B cell (primary cell): ENCODE data around the gene TNNI3. TPM values are rescaled to one million over a fixed set of nuclear protein-coding genes. Genes with fewer than 3 reads are reported as not detected.

Experiments used
- ATAC-seq: fragments of 200-7000 bp; cut with Tn5 transposase; one replicate; pipeline ENCODE4 v1.10.0; 2021; ENCODE audit warnings: low read depth, mild to moderate bottlenecking, moderate number of reproducible peaks, moderate library complexity
- CTCF ChIA-PET: fragments of 350-600 bp; sonication (Branson Sonifier 250); formaldehyde crosslinking; loops from one replicate; lab custom pipeline; 2021; ENCODE audit warnings: antibody characterized with exemption, inconsistent platforms; lab: Charles Lee
- POLR2A ChIA-PET: fragments of 350-600 bp; sonication (Branson Sonifier 250); formaldehyde crosslinking; loops from one replicate; lab custom pipeline; 2021; ENCODE audit warnings: antibody characterized with exemption; lab: Charles Lee
- DNase-seq: peaks from one replicate; pipeline ENCODE4 v3.0.0; 2013
- H2AFZ ChIP-seq: 2 replicates; pipeline ENCODE4 v1.6.1; 2012; ENCODE audit warnings: mild to moderate bottlenecking, low read depth, low read length; ENCODE audit not compliant: insufficient read depth, poor library complexity, severe bottlenecking
- H3K27ac ChIP-seq, 2 donors: 1 replicate in 1 of 2; 2 replicates in 1 of 2; pipeline ENCODE4 v1.5.1; 2012 to 2013; ENCODE audit warnings: low read length in 2 of 2, mild to moderate bottlenecking in 2 of 2, moderate library complexity in 1 of 2
- H3K27me3 ChIP-seq, 4 experiments: fragments of 200-600 bp in 1 of 4; sonication (generic) in 1 of 4; replicated peaks in 1 of 4; 1 replicate in 2 of 4; 2 replicates in 2 of 4; pipeline versions ENCODE4 v1.6.1 to v1.7.0; 2013 to 2016; ENCODE audit warnings: low read length in 3 of 4, mild to moderate bottlenecking in 2 of 4, mixed read lengths in 1 of 4, moderate library complexity in 1 of 4; ENCODE audit not compliant: insufficient read depth in 4 of 4, control insufficient read depth in 3 of 4; ENCODE audit errors: control extremely low read depth in 1 of 4
- H3K36me3 ChIP-seq, 2 experiments: replicated peaks in 1 of 2; 1 replicate in 1 of 2; 2 replicates in 1 of 2; pipeline versions ENCODE4 v1.6.1 to v1.7.1; 2013; ENCODE audit warnings: low read length in 1 of 2; ENCODE audit not compliant: insufficient read depth in 2 of 2, control insufficient read depth in 1 of 2; ENCODE audit errors: control extremely low read depth in 1 of 2, extremely low read depth in 1 of 2
- H3K4me1 ChIP-seq, 2 donors: fragments of 200-600 bp in 1 of 2; sonication (generic) in 1 of 2; 1 replicate in 1 of 2; 2 replicates in 1 of 2; pipeline versions ENCODE4 v1.5.1 to v1.6.1; 2013 to 2017; ENCODE audit warnings: low read length in 2 of 2; ENCODE audit not compliant: control insufficient read depth in 2 of 2, insufficient read depth in 2 of 2
- H3K4me2 ChIP-seq: replicated peaks from 2 replicates; pipeline ENCODE3; 2012; ENCODE audit warnings: mild to moderate bottlenecking, low read depth, low read length; ENCODE audit not compliant: poor library complexity, severe bottlenecking
- H3K4me3 ChIP-seq, 5 experiments: fragments of 200-600 bp in 1 of 5; sonication (generic) in 1 of 5; 1 replicate in 3 of 5; 2 replicates in 2 of 5; pipeline versions ENCODE4 v1.5.1 to v1.7.0; 2011 to 2016; ENCODE audit warnings: low read length in 4 of 5, mild to moderate bottlenecking in 4 of 5, low read depth in 2 of 5, control low read depth in 1 of 5, moderate library complexity in 1 of 5; ENCODE audit not compliant: insufficient read depth in 1 of 5; ENCODE audit errors: control extremely low read depth in 1 of 5, extremely low read depth in 1 of 5
- H3K79me2 ChIP-seq: fragments of 200-600 bp; sonication (generic); one replicate; pipeline ENCODE4 v1.6.0; 2016; ENCODE audit warnings: low read length; ENCODE audit not compliant: control insufficient read depth, insufficient read depth
- H3K9ac ChIP-seq: fragments of 200-600 bp; sonication (generic); 2 replicates; pipeline ENCODE4 v1.6.1; 2017; ENCODE audit warnings: mild to moderate bottlenecking, low read length, moderate library complexity
- H3K9me3 ChIP-seq, 3 donors: one replicate each; pipeline versions ENCODE4 v1.6.1 to v1.7.1; 2013; ENCODE audit warnings: low read length in 2 of 3; ENCODE audit not compliant: control insufficient read depth in 2 of 3, insufficient read depth in 1 of 3; ENCODE audit errors: control extremely low read depth in 1 of 3
- H4K20me1 ChIP-seq: 2 replicates; pipeline ENCODE4 v1.6.0; 2012; ENCODE audit warnings: mild to moderate bottlenecking, low read length; ENCODE audit not compliant: insufficient read depth, control insufficient read depth, poor library complexity, severe bottlenecking
- H3K27ac Mint-ChIP-seq: one replicate; pipeline ENCODE4 v1.8.0; 2021; ENCODE audit warnings: mixed read lengths
- H3K27me3 Mint-ChIP-seq: one replicate; pipeline ENCODE4 v1.8.0; 2021; ENCODE audit warnings: mixed read lengths
- H3K4me1 Mint-ChIP-seq: one replicate; pipeline ENCODE4 v1.8.0; 2021; ENCODE audit warnings: mixed read lengths
- H3K4me3 Mint-ChIP-seq: one replicate; pipeline ENCODE4 v1.8.0; 2021; ENCODE audit warnings: mixed read lengths
- H3K9me3 Mint-ChIP-seq: one replicate; pipeline ENCODE4 v1.8.0; 2022; ENCODE audit warnings: mixed read lengths; ENCODE audit not compliant: insufficient read depth
- EZH2 ChIP-seq: IDR thresholded peaks from 2 replicates; pipeline ENCODE4 v1.6.1; 2012; ENCODE audit warnings: borderline replicate concordance, low read depth, mild to moderate bottlenecking, moderate library complexity, low read length; ENCODE audit not compliant: insufficient read depth, poor library complexity, severe bottlenecking
- WGBS: methylation state at CpG from one replicate; pipeline ENCODE4 v1.1.5; 2013; ENCODE audit warnings: missing lambda C conversion rate; ENCODE audit not compliant: insufficient coverage; 5-methylcytosine and 5-hydroxymethylcytosine counted together
- intact Hi-C: fragments of 100-400 bp; cut with micrococcal nuclease; formaldehyde crosslinking; loops from one replicate; pipeline ENCODE4 v1.10.0; 2022
- polyA plus RNA-seq: library from polyadenylated mRNA; depleted of rRNA; stranded (reverse); fragments of >200 nt; gene quantifications from 2 replicates; pipeline ENCODE4 v1.2.3, GENCODE V29; 2012
- total RNA-seq, 2 donors: library from RNA; stranded (reverse); fragments of 120-200 nt in 1 of 2; gene quantifications; 1 replicate in 1 of 2; 2 replicates in 1 of 2; pipeline versions ENCODE4 v1.2.3 to v1.2.4, GENCODE V29; 2013 to 2022
- TF ChIP-seq, protein P1 (sequence below): fragments of 200-600 bp; IDR thresholded peaks from one replicate; pipeline ENCODE4 v1.8.0; 2022; ENCODE audit warnings: antibody characterized with exemption, mild to moderate bottlenecking

TNNI3 gene
- total and polyA plus RNA-seq, 2 donors (not counting 1 experiment from before 2014, with no cell fraction given) = not detected

DNA sequence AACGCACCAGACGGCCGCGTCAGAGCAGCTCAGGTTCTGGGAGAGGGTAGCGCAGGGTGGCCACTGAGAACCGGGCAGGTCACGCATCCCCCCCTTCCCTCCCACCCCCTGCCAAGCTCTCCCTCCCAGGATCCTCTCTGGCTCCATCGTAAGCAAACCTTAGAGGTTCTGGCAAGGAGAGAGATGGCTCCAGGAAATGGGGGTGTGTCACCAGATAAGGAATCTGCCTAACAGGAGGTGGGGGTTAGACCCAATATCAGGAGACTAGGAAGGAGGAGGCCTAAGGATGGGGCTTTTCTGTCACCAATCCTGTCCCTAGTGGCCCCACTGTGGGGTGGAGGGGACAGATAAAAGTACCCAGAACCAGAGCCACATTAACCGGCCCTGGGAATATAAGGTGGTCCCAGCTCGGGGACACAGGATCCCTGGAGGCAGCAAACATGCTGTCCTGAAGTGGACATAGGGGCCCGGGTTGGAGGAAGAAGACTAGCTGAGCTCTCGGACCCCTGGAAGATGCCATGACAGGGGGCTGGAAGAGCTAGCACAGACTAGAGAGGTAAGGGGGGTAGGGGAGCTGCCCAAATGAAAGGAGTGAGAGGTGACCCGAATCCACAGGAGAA, 42.0 kb downstream of the TNNI3 start:
- TF ChIP-seq, protein P1, sequence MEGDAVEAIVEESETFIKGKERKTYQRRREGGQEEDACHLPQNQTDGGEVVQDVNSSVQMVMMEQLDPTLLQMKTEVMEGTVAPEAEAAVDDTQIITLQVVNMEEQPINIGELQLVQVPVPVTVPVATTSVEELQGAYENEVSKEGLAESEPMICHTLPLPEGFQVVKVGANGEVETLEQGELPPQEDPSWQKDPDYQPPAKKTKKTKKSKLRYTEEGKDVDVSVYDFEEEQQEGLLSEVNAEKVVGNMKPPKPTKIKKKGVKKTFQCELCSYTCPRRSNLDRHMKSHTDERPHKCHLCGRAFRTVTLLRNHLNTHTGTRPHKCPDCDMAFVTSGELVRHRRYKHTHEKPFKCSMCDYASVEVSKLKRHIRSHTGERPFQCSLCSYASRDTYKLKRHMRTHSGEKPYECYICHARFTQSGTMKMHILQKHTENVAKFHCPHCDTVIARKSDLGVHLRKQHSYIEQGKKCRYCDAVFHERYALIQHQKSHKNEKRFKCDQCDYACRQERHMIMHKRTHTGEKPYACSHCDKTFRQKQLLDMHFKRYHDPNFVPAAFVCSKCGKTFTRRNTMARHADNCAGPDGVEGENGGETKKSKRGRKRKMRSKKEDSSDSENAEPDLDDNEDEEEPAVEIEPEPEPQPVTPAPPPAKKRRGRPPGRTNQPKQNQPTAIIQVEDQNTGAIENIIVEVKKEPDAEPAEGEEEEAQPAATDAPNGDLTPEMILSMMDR = no peak
- no peak for TF ChIP-seq EZH2
- peak overlapping the region in 1 of 2 donors; percentile 36 for H3K27ac ChIP-seq
- ChIA-PET POLR2A (interaction anchor here (1.3 to 1.7 kb wide), 2 partner anchors 30 to 539 kb away, joined by 3 to 4 read pairs; partner anchors contain the start of gene U2AF2), CTCF (interaction anchor here (3.0 kb wide), 1 partner anchor 27 kb away, joined by 14 read pairs; no protein-coding TSS in a partner anchor)
- H3K9ac ChIP-seq = peak overlapping the region; percentile 93
- H3K79me2 ChIP-seq = peaks cover 46% of the 10 kb centered on the region
- DNase-seq (no peak), ATAC-seq (no peak)
- H4K20me1 ChIP-seq = peaks cover 60% of the 10 kb centered on the region
- H3K27me3 Mint-ChIP-seq = no peaks in the 10 kb centered on the region
- no peak overlapping the region for H2AFZ ChIP-seq
- H3K4me3 ChIP-seq = peak overlapping the region in 3 of 5 experiments; percentile 81 to 98 (median 86)
- peak overlapping the region; percentile 88 for H3K4me3 Mint-ChIP-seq
- no peaks in the 10 kb centered on the region for H3K27me3 ChIP-seq
- peaks cover 48% of the 10 kb centered on the region for H3K4me1 Mint-ChIP-seq
- intact Hi-C loops = loop anchor here (5.0 to 10.0 kb wide), 4 partner anchors 111 to 1001 kb away; partner anchors contain the start of genes EPN1, PRPF31 and TFPT
- 93% methylated on average over 8 of the region's 13 CpGs for WGBS
- H3K4me1 ChIP-seq = peaks cover 12 to 44% of the 10 kb centered on the region in 2 donors
- peaks cover 0 to 11% of the 10 kb centered on the region in 2 experiments for H3K36me3 ChIP-seq
- no peaks in the 10 kb centered on the region for H3K9me3 Mint-ChIP-seq
- H3K27ac Mint-ChIP-seq = peak overlapping the region; percentile 90
- H3K4me2 ChIP-seq = peak overlapping the region; percentile 98
- H3K9me3 ChIP-seq = no peaks in the 10 kb centered on the region
